HL-60 (cell line): ENCODE data around the gene WWOX.

Experiments
- DNase-seq, 2 experiments: peaks; one replicate each; pipeline ENCODE4 v3.0.0-alpha.2; 2010 to 2020; ENCODE audit warnings: low read depth in 1 of 2, low spot score in 1 of 2
- H3K27ac ChIP-seq: fragments of 250-450 bp; sonication (Bioruptor Pico); replicated peaks from 2 replicates; pipeline ENCODE4 v1.5.1; 2020; ENCODE audit warnings: mild to moderate bottlenecking, moderate library complexity
- H3K27me3 ChIP-seq: fragments of 250-450 bp; sonication (Bioruptor Pico); 2 replicates; pipeline ENCODE4 v1.5.1; 2021; ENCODE audit warnings: mild to moderate bottlenecking, moderate library complexity; ENCODE audit not compliant: insufficient read depth, poor library complexity, severe bottlenecking
- H3K4me3 ChIP-seq: replicated peaks from 2 replicates; pipeline ENCODE4 v1.5.1; 2011; ENCODE audit warnings: mild to moderate bottlenecking, control low read depth, low read length; ENCODE audit not compliant: insufficient read depth
- GABPA ChIP-seq: IDR thresholded peaks from 2 replicates; pipeline ENCODE4 v1.6.1; 2012; ENCODE audit warnings: low read depth
- POLR2AphosphoS5 ChIP-seq: IDR thresholded peaks from 2 replicates; pipeline ENCODE4 v1.6.1; 2012; ENCODE audit warnings: low read depth
- SPI1 ChIP-seq: IDR thresholded peaks from 2 replicates; pipeline ENCODE4 v1.6.1; 2012; ENCODE audit warnings: low read depth, mild to moderate bottlenecking, borderline replicate concordance
- TF ChIP-seq, protein P1 (sequence below): IDR thresholded peaks from 2 replicates; pipeline ENCODE4 v1.6.1; 2012; ENCODE audit warnings: low read depth; ENCODE audit not compliant: insufficient replicate concordance
- TF ChIP-seq, protein P2 (sequence below): IDR thresholded peaks from one replicate; pipeline ENCODE4 v1.5.1; 2011; ENCODE audit warnings: low read length, control low read depth, inconsistent platforms; ENCODE audit not compliant: insufficient read depth

WWOX gene

GRCh38 chr16:78209951-78210661, 110.7 kb downstream of the WWOX start:
- DNase-seq, result no peak
- Histone ChIP-seq H3K27me3 (no peaks in the 10 kb centered on the region), H3K27ac (no peak overlapping the region), H3K4me3 (no peak overlapping the region)
- no peak for TF ChIP-seq GABPA
- no peak for TF ChIP-seq POLR2AphosphoS5
- no peak for TF ChIP-seq SPI1
- TF ChIP-seq, protein P1, sequence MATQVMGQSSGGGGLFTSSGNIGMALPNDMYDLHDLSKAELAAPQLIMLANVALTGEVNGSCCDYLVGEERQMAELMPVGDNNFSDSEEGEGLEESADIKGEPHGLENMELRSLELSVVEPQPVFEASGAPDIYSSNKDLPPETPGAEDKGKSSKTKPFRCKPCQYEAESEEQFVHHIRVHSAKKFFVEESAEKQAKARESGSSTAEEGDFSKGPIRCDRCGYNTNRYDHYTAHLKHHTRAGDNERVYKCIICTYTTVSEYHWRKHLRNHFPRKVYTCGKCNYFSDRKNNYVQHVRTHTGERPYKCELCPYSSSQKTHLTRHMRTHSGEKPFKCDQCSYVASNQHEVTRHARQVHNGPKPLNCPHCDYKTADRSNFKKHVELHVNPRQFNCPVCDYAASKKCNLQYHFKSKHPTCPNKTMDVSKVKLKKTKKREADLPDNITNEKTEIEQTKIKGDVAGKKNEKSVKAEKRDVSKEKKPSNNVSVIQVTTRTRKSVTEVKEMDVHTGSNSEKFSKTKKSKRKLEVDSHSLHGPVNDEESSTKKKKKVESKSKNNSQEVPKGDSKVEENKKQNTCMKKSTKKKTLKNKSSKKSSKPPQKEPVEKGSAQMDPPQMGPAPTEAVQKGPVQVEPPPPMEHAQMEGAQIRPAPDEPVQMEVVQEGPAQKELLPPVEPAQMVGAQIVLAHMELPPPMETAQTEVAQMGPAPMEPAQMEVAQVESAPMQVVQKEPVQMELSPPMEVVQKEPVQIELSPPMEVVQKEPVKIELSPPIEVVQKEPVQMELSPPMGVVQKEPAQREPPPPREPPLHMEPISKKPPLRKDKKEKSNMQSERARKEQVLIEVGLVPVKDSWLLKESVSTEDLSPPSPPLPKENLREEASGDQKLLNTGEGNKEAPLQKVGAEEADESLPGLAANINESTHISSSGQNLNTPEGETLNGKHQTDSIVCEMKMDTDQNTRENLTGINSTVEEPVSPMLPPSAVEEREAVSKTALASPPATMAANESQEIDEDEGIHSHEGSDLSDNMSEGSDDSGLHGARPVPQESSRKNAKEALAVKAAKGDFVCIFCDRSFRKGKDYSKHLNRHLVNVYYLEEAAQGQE, result no peak
- TF ChIP-seq, protein P2, sequence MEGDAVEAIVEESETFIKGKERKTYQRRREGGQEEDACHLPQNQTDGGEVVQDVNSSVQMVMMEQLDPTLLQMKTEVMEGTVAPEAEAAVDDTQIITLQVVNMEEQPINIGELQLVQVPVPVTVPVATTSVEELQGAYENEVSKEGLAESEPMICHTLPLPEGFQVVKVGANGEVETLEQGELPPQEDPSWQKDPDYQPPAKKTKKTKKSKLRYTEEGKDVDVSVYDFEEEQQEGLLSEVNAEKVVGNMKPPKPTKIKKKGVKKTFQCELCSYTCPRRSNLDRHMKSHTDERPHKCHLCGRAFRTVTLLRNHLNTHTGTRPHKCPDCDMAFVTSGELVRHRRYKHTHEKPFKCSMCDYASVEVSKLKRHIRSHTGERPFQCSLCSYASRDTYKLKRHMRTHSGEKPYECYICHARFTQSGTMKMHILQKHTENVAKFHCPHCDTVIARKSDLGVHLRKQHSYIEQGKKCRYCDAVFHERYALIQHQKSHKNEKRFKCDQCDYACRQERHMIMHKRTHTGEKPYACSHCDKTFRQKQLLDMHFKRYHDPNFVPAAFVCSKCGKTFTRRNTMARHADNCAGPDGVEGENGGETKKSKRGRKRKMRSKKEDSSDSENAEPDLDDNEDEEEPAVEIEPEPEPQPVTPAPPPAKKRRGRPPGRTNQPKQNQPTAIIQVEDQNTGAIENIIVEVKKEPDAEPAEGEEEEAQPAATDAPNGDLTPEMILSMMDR, result no peak

GRCh38 chr16:78211020-78211599, 111.7 kb downstream of the WWOX start:
- no peak for TF ChIP-seq GABPA
- TF ChIP-seq POLR2AphosphoS5, result no peak
- TF ChIP-seq, protein P2, result no peak
- TF ChIP-seq, protein P1, result no peak
- TF ChIP-seq SPI1, result no peak
- H3K27me3 ChIP-seq, result no peaks in the 10 kb centered on the region
- DNase-seq, result no peak
- H3K27ac ChIP-seq, result no peak overlapping the region
- no peak overlapping the region for H3K4me3 ChIP-seq

DNA sequence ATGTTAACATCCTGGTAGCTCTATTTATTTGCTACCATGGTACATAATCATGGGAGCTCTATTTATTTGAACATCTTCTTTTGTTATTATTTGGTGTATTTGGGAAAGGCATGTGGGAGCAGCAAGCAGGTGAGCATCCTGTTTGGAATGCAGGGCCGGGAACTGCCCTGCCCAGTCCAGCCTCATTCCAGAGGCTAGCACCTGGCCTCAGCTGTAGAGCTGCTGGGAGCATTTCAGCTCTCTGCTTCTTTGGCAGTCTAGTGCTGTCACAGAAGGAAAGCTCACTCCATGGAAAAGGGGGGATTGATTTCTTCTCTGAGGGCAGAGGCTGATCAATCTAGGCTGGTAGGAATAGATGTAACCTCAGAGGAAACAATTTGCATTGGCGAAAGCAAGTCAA, 112.5 kb downstream of the WWOX start:
- DNase-seq, result no peak
- Histone ChIP-seq H3K4me3 (no peak overlapping the region), H3K27me3 (no peaks in the 10 kb centered on the region), H3K27ac (no peak overlapping the region)
- TF ChIP-seq, protein P1, result no peak
- TF ChIP-seq GABPA (no peak), POLR2AphosphoS5 (no peak), SPI1 (no peak)
- TF ChIP-seq, protein P2, result no peak
